ENCODE measurements around the gene ALOXE3.

- no peak for TF ChIP-seq BHLHE40 (IDR thresholded peaks at IDR 0.05; ENCODE audit: borderline replicate concordance)
- TF ChIP-seq CTBP1 (IDR thresholded peaks at IDR 0.05; ENCODE audit: borderline replicate concordance), result no peak
- no peak for TF ChIP-seq PKNOX1 (IDR thresholded peaks at IDR 0.05)
- TF ChIP-seq TARDBP (IDR thresholded peaks at IDR 0.05), result no peak
- no peak for TF ChIP-seq ELF4 (IDR thresholded peaks at IDR 0.05)
- no peak for TF ChIP-seq L3MBTL2 (conservative IDR thresholded peaks at IDR 0.05)
- TF ChIP-seq HDGF (IDR thresholded peaks at IDR 0.05; ENCODE audit: borderline replicate concordance), result no peak
- TF ChIP-seq FOXM1 (IDR thresholded peaks at IDR 0.05; ENCODE audit: borderline replicate concordance), result no peak
- TF ChIP-seq FOXK2 (IDR thresholded peaks at IDR 0.05), result no peak
- no peak for TF ChIP-seq SUZ12 (IDR thresholded peaks at IDR 0.05)
Measured at GRCh38 chr17:8080799-8081219, 37.5 kb downstream of the ALOXE3 start.
